Tibial nerve (tissue), 4 donors: ENCODE measurements around the gene PAPLN.

Experiments
- EP300 ChIP-seq, 2 donors: sonication (generic); formaldehyde crosslinking; IDR thresholded peaks; one replicate each; pipeline ENCODE4 v1.6.1; 2017; ENCODE audit warnings: antibody characterized with exemption in 2 of 2, mild to moderate bottlenecking in 1 of 2
- POLR2A ChIP-seq, 2 donors: fragments of 450-650 bp; IDR thresholded peaks; one replicate each; pipeline ENCODE4 v1.6.1; 2017; ENCODE audit warnings: antibody characterized with exemption in 2 of 2, mild to moderate bottlenecking in 2 of 2, moderate library complexity in 2 of 2
- TF ChIP-seq, protein P1 (sequence below), 5 experiments: fragments of 200-600 bp in 3 of 5; fragments of 450-650 bp in 2 of 5; sonication (generic) in 3 of 5; IDR thresholded peaks; one replicate each; pipeline ENCODE4 v1.5.1; 2016 to 2019; ENCODE audit warnings: antibody characterized with exemption in 5 of 5, mild to moderate bottlenecking in 3 of 5, moderate library complexity in 2 of 5

DNA sequence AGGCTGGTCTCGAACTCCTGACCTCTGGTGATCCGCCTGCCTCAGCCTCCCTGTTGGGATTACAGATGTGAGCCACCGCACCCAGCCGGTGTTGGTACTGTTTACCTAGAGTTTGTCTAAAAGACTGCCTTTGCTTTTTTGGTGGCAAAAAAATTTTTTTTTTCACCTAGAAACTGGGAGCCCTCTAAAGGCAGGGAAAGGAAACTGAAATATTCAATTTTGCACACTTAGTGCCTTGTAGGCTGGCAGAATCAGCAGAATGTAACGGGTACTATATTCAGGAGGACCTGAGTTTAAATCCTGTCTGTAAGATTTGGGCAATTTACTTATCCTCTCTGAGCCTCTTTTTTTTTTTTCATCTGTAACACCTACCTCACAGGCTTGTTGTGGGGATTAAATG, 43.6 kb downstream of the PAPLN start:
- TF ChIP-seq, protein P1, sequence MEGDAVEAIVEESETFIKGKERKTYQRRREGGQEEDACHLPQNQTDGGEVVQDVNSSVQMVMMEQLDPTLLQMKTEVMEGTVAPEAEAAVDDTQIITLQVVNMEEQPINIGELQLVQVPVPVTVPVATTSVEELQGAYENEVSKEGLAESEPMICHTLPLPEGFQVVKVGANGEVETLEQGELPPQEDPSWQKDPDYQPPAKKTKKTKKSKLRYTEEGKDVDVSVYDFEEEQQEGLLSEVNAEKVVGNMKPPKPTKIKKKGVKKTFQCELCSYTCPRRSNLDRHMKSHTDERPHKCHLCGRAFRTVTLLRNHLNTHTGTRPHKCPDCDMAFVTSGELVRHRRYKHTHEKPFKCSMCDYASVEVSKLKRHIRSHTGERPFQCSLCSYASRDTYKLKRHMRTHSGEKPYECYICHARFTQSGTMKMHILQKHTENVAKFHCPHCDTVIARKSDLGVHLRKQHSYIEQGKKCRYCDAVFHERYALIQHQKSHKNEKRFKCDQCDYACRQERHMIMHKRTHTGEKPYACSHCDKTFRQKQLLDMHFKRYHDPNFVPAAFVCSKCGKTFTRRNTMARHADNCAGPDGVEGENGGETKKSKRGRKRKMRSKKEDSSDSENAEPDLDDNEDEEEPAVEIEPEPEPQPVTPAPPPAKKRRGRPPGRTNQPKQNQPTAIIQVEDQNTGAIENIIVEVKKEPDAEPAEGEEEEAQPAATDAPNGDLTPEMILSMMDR (IDR thresholded peaks at IDR 0.05), result no peak
- TF ChIP-seq POLR2A (IDR thresholded peaks at IDR 0.05), result no peak
- no peak for TF ChIP-seq EP300 (IDR thresholded peaks at IDR 0.05)
